Islet precursor cell (in vitro differentiated cells): ENCODE measurements around the gene SERTAD2.

ENCODE experiments used
- DNase-seq: peaks from one replicate; pipeline ENCODE4 v3.0.0-alpha.2; 2018

Gene SERTAD2

GRCh38 chr2:64653109-64654062 is at the start of gene SERTAD2:
SERTAD2 (minus strand) TSS chr2:64653913; CDS start chr2:64636871, 17,042 bp downstream.
- DNase-seq, result peak; percentile 93

GRCh38 chr2:64700133-64700809 is 46.6 kb upstream of the SERTAD2 start:
- no peak for DNase-seq

- no peak for DNase-seq
These were observed 46.0 kb upstream of the SERTAD2 start for GRCh38 chr2:64699712-64700111.

GRCh38 chr2:64698668-64699444 is 45.1 kb upstream of the SERTAD2 start:
- DNase-seq, result no peak

- no peak for DNase-seq
These were observed 44.5 kb upstream of the SERTAD2 start for GRCh38 chr2:64698177-64698643.

GRCh38 chr2:64697297-64698176 is 43.8 kb upstream of the SERTAD2 start:
- DNase-seq, result no peak

- no peak for DNase-seq
These were observed 42.9 kb upstream of the SERTAD2 start for GRCh38 chr2:64696636-64697035.

GRCh38 chr2:64695721-64696261 is 42.1 kb upstream of the SERTAD2 start:
- DNase-seq, result no peak

- no peak for DNase-seq
These were observed 38.7 kb upstream of the SERTAD2 start for GRCh38 chr2:64692401-64692800.

- DNase-seq, result no peak
These were observed 35.2 kb upstream of the SERTAD2 start for GRCh38 chr2:64688909-64689308.

- no peak for DNase-seq
These were observed 32.7 kb upstream of the SERTAD2 start for GRCh38 chr2:64686283-64686956.

GRCh38 chr2:64685430-64685829 is 31.7 kb upstream of the SERTAD2 start:
- no peak for DNase-seq

GRCh38 chr2:64683771-64684510 is 30.2 kb upstream of the SERTAD2 start:
- no peak for DNase-seq

- DNase-seq, result no peak
These were observed 27.8 kb upstream of the SERTAD2 start for GRCh38 chr2:64681479-64681967.

GRCh38 chr2:64679673-64680425 is 26.1 kb upstream of the SERTAD2 start:
- DNase-seq, result no peak

GRCh38 chr2:64678771-64679590 is 25.3 kb upstream of the SERTAD2 start:
- no peak for DNase-seq

- no peak for DNase-seq
These were observed 23.8 kb upstream of the SERTAD2 start for GRCh38 chr2:64677530-64677929.

- DNase-seq, result peak; percentile 76
These were observed 22.1 kb upstream of the SERTAD2 start for GRCh38 chr2:64675860-64676259.

- DNase-seq, result no peak
These were observed 19.0 kb upstream of the SERTAD2 start for GRCh38 chr2:64672708-64673107.
